ENCODE data around the gene ABR.

Gene ABR

GRCh38 chr17:1170739-1171138, 9.0 kb downstream of the ABR start:
- peak; percentile 68 for TF ChIP-seq CTCF (IDR thresholded peaks at IDR 0.05; ENCODE audit: borderline replicate concordance, extremely low read depth, low read length, poor library complexity, severe bottlenecking)
- no peak for TF ChIP-seq EZH2 (IDR thresholded peaks at IDR 0.05; ENCODE audit: borderline replicate concordance, low read depth, low read length, severe bottlenecking)
- no peak overlapping the region for H2AFZ ChIP-seq (ENCODE audit: low read depth, low read length)
- H3K27me3 ChIP-seq (ENCODE audit: insufficient read depth, low read length, poor library complexity) = no peaks in the 10 kb centered on the region
- H3K79me2 ChIP-seq (ENCODE audit: insufficient read depth, low read length) = no peaks in the 10 kb centered on the region
- peak; percentile 19 for DNase-seq
- H3K9me3 ChIP-seq (ENCODE audit: insufficient read depth, low read length, severe bottlenecking) = no peaks in the 10 kb centered on the region
- H3K27ac ChIP-seq (ENCODE audit: low read length) = no peak overlapping the region
- H3K4me2 ChIP-seq (ENCODE audit: insufficient read depth, low read length) = no peak overlapping the region
- no peak overlapping the region for H3K9ac ChIP-seq (ENCODE audit: low read depth, low read length)
- ATAC-seq (ENCODE audit: insufficient read depth, low read depth) = no peak
- H3K4me1 ChIP-seq (ENCODE audit: insufficient read depth, low read length) = no peaks in the 10 kb centered on the region
- no peak overlapping the region for H3K4me3 ChIP-seq (ENCODE audit: low read depth in 1 of 2, low read length in 2 of 2)
- no peaks in the 10 kb centered on the region for H3K36me3 ChIP-seq (ENCODE audit: insufficient read depth, low read length)
- H4K20me1 ChIP-seq (ENCODE audit: insufficient read depth, low read length) = no peaks in the 10 kb centered on the region

- Histone ChIP-seq H2AFZ (ENCODE audit: low read depth, low read length) (no peak overlapping the region), H3K4me2 (ENCODE audit: insufficient read depth, low read length) (no peak overlapping the region), H4K20me1 (ENCODE audit: insufficient read depth, low read length) (no peaks in the 10 kb centered on the region), H3K9me3 (ENCODE audit: insufficient read depth, low read length, severe bottlenecking) (no peaks in the 10 kb centered on the region), H3K4me1 (ENCODE audit: insufficient read depth, low read length) (no peaks in the 10 kb centered on the region), H3K79me2 (ENCODE audit: insufficient read depth, low read length) (no peaks in the 10 kb centered on the region), H3K4me3 (ENCODE audit: low read depth in 1 of 2, low read length in 2 of 2) (no peak overlapping the region), H3K27ac (ENCODE audit: low read length) (no peak overlapping the region), H3K9ac (ENCODE audit: low read depth, low read length) (no peak overlapping the region), H3K36me3 (ENCODE audit: insufficient read depth, low read length) (no peaks in the 10 kb centered on the region), H3K27me3 (ENCODE audit: insufficient read depth, low read length, poor library complexity) (peaks cover 3% of the 10 kb centered on the region)
- no peak for ATAC-seq (ENCODE audit: insufficient read depth, low read depth)
- DNase-seq = no peak
- TF ChIP-seq EZH2 (IDR thresholded peaks at IDR 0.05; ENCODE audit: borderline replicate concordance, low read depth, low read length, severe bottlenecking) (no peak), CTCF (IDR thresholded peaks at IDR 0.05; ENCODE audit: borderline replicate concordance, extremely low read depth, low read length, poor library complexity, severe bottlenecking) (no peak)
These were observed 9.9 kb downstream of the ABR start for GRCh38 chr17:1169929-1170312.

DNA sequence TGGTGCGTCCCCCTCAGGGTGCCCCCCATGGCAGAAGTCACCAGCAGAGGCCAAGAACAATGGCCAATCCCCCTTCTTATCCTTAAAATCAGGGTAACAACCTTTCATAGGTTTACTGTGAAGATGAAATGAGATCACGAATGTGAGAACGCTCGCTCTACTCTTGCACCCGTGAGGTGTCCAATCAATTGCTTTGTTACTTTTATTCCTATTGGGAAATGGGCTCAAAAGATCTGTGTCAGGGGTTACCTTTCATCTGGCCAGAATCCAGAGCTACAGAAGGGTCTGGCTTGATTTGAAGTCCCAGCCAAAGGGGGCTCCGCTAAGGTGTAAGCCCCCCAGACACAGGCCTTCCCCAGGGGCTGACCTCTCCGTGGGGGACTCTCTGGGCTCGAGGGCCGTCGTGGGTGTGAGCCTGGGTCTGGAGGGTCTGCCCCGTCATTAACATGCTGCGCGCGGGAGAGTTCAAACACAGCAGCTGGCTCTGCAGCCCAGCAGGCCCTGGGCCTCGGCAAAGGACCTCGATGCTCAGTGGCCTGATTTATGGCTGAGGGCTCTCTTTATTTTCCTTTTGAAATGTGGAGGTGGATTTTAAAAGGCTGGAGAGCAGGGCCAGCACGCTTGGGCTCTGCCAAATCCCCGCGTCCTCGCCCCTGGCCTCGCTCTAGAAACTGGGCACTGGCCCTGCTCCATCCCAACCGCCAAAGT, 10.4 kb downstream of the ABR start:
- Histone ChIP-seq H3K27me3 (ENCODE audit: insufficient read depth, low read length, poor library complexity) (peaks cover 3% of the 10 kb centered on the region), H3K27ac (ENCODE audit: low read length) (no peak overlapping the region), H3K4me3 (ENCODE audit: low read depth in 1 of 2, low read length in 2 of 2) (no peak overlapping the region), H4K20me1 (ENCODE audit: insufficient read depth, low read length) (no peaks in the 10 kb centered on the region), H3K36me3 (ENCODE audit: insufficient read depth, low read length) (no peaks in the 10 kb centered on the region), H3K79me2 (ENCODE audit: insufficient read depth, low read length) (no peaks in the 10 kb centered on the region), H3K4me2 (ENCODE audit: insufficient read depth, low read length) (no peak overlapping the region), H3K9ac (ENCODE audit: low read depth, low read length) (no peak overlapping the region), H3K9me3 (ENCODE audit: insufficient read depth, low read length, severe bottlenecking) (no peaks in the 10 kb centered on the region), H3K4me1 (ENCODE audit: insufficient read depth, low read length) (no peaks in the 10 kb centered on the region), H2AFZ (ENCODE audit: low read depth, low read length) (no peak overlapping the region)
- ATAC-seq (ENCODE audit: insufficient read depth, low read depth) (no peak), DNase-seq (no peak)
- TF ChIP-seq CTCF (IDR thresholded peaks at IDR 0.05; ENCODE audit: borderline replicate concordance, extremely low read depth, low read length, poor library complexity, severe bottlenecking) (no peak), EZH2 (IDR thresholded peaks at IDR 0.05; ENCODE audit: borderline replicate concordance, low read depth, low read length, severe bottlenecking) (no peak)

Measured in DND-41 (cell line).